ENCODE results near the gene CITED2. TPM values are rescaled to one million over a fixed set of nuclear protein-coding genes. Genes with fewer than 3 reads are reported as not detected.

The CITED2 gene
- polyA plus RNA-seq, 3 donors: 22.9 to 71.6 (median 43.9) TPM

DNA sequence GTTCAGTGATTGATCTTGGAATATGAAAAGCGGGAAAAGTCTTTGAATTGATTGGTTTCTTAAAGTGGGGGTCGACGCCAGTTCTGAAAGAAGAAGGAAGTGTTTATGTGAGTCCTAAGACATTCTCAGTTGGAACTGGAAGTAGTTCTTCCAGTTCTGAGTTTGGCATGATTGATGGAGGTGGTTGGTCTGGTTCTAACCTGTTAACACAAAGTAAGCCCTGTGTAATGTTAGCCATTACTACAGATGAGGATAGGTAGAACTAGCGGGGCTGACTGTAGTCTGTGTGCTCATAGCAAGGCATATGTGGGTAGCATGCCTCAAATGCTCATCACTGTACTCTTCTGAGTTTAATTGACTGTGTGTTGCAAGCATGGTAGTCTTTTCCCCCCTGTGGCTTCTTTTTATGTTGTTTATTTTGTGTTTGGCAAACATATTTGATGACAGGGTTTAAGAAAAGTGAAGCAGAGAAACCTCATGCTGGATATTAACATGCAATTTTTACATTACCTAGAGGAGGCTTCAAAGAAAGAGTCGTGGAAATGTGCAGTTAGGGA lies 24.9 kb downstream of the CITED2 start:
- no peak overlapping the region for H2AFZ ChIP-seq (ENCODE audit: insufficient read depth, low read depth, low read length, poor library complexity, severe bottlenecking)

DNA sequence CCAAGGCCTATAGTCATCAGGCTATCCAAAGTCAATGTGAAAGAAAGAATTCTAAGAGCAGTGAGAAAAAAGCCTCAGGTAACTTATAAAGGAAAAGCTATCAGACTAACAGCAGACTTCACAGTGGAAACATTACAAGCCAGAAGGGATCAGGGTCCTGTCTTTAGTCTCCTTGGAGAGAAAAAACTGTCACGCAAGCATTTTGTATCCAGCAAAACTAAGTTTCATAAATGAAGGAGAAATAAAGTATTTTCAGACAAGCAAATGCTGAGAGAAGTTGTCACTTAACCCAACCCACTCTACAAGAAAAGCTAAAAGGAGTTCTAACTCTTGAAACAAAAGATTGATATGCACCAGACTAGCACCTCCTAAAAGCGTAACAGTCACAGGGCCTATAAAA lies 28.1 kb downstream of the CITED2 start:
- Histone ChIP-seq H3K4me2 (replicated peaks; ENCODE audit: extremely low read depth, low read length, poor library complexity, severe bottlenecking) (no peak overlapping the region), H3K9ac (ENCODE audit: insufficient read depth, low read length, poor library complexity, severe bottlenecking) (no peak overlapping the region), H2AFZ (ENCODE audit: insufficient read depth, low read depth, low read length, poor library complexity, severe bottlenecking) (no peak overlapping the region), H3K79me2 (ENCODE audit: insufficient read depth, low read length) (no peaks in the 10 kb centered on the region), H3K27ac (ENCODE audit: low read depth in 1 of 2, low read length in 2 of 2) (no peak overlapping the region), H3K9me3 (replicated peaks in 1 of 2; ENCODE audit: control insufficient read depth in 1 of 2, insufficient read depth in 1 of 2, low read length in 2 of 2) (peaks cover 0 to 4% of the 10 kb centered on the region in 2 donors), H3K36me3 (replicated peaks in 1 of 2; ENCODE audit: control insufficient read depth in 1 of 2, insufficient read depth in 2 of 2, low read length in 2 of 2) (no peaks in the 10 kb centered on the region), H3K27me3 (ENCODE audit: control insufficient read depth in 2 of 2, insufficient read depth in 2 of 2, low read length in 2 of 2) (no peaks in the 10 kb centered on the region), H3K4me1 (ENCODE audit: control insufficient read depth in 1 of 2, insufficient read depth in 2 of 2, low read length in 2 of 2) (peaks cover 5 to 16% of the 10 kb centered on the region in 2 donors), H3K4me3 (replicated peaks in 1 of 3; ENCODE audit: low read depth in 2 of 3, low read length in 3 of 3) (no peak overlapping the region), H4K20me1 (ENCODE audit: insufficient read depth, low read length) (no peaks in the 10 kb centered on the region)
- TF ChIP-seq, protein P1, sequence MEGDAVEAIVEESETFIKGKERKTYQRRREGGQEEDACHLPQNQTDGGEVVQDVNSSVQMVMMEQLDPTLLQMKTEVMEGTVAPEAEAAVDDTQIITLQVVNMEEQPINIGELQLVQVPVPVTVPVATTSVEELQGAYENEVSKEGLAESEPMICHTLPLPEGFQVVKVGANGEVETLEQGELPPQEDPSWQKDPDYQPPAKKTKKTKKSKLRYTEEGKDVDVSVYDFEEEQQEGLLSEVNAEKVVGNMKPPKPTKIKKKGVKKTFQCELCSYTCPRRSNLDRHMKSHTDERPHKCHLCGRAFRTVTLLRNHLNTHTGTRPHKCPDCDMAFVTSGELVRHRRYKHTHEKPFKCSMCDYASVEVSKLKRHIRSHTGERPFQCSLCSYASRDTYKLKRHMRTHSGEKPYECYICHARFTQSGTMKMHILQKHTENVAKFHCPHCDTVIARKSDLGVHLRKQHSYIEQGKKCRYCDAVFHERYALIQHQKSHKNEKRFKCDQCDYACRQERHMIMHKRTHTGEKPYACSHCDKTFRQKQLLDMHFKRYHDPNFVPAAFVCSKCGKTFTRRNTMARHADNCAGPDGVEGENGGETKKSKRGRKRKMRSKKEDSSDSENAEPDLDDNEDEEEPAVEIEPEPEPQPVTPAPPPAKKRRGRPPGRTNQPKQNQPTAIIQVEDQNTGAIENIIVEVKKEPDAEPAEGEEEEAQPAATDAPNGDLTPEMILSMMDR (IDR thresholded peaks at IDR 0.05): no peak
- Mint-ChIP-seq H3K27me3 (ENCODE audit: low read depth in 3 of 3) (peaks cover 0 to 2% (median 0%) of the 10 kb centered on the region in 3 donors), H3K9me3 (peaks cover 1 to 7% (median 5%) of the 10 kb centered on the region in 7 donors), H3K4me3 (no peak overlapping the region), H3K4me1 (peaks cover 20% of the 10 kb centered on the region), H3K27ac (peak overlapping the region in 1 of 7 donors; percentile 46), H3K36me3 (no peaks in the 10 kb centered on the region)
- DNase-seq: no peak
- intact Hi-C loops (cut with micrococcal nuclease): no loop called here
- WGBS (ENCODE audit: insufficient coverage): no CpG with 5 or more reads among the region's 2 CpGs

More for the DNA sequence above, 24.9 kb downstream of the CITED2 start:
- peaks cover 0 to 4% of the 10 kb centered on the region in 2 donors for H3K9me3 ChIP-seq (replicated peaks in 1 of 2; ENCODE audit: control insufficient read depth in 1 of 2, insufficient read depth in 1 of 2, low read length in 2 of 2)
- H3K36me3 Mint-ChIP-seq: no peaks in the 10 kb centered on the region
- DNase-seq: no peak
- H3K79me2 ChIP-seq (ENCODE audit: insufficient read depth, low read length): no peaks in the 10 kb centered on the region
- TF ChIP-seq, protein P1 (IDR thresholded peaks at IDR 0.05): no peak
- no peak overlapping the region for H3K4me3 ChIP-seq (replicated peaks in 1 of 3; ENCODE audit: low read depth in 2 of 3, low read length in 3 of 3)
- no peaks in the 10 kb centered on the region for H3K4me1 ChIP-seq (ENCODE audit: control insufficient read depth in 1 of 2, insufficient read depth in 2 of 2, low read length in 2 of 2)
- H3K27me3 Mint-ChIP-seq (ENCODE audit: low read depth in 3 of 3): peaks cover 0 to 2% (median 0%) of the 10 kb centered on the region in 3 donors
- no peaks in the 10 kb centered on the region for H3K27me3 ChIP-seq (ENCODE audit: control insufficient read depth in 2 of 2, insufficient read depth in 2 of 2, low read length in 2 of 2)
- H3K27ac Mint-ChIP-seq: no peak overlapping the region
- H3K4me1 Mint-ChIP-seq: peaks cover 2% of the 10 kb centered on the region
- H3K9ac ChIP-seq (ENCODE audit: insufficient read depth, low read length, poor library complexity, severe bottlenecking): no peak overlapping the region
- no peak overlapping the region for H3K27ac ChIP-seq (ENCODE audit: low read depth in 1 of 2, low read length in 2 of 2)
- peaks cover 0 to 7% (median 3%) of the 10 kb centered on the region in 7 donors for H3K9me3 Mint-ChIP-seq
- no peaks in the 10 kb centered on the region for H4K20me1 ChIP-seq (ENCODE audit: insufficient read depth, low read length)
- intact Hi-C loops (cut with micrococcal nuclease): no loop called here
- H3K4me3 Mint-ChIP-seq: no peak overlapping the region
- no peaks in the 10 kb centered on the region for H3K36me3 ChIP-seq (replicated peaks in 1 of 2; ENCODE audit: control insufficient read depth in 1 of 2, insufficient read depth in 2 of 2, low read length in 2 of 2)
- 33% methylated on average over 3 of the region's 5 CpGs for WGBS (ENCODE audit: insufficient coverage)
- H3K4me2 ChIP-seq (replicated peaks; ENCODE audit: extremely low read depth, low read length, poor library complexity, severe bottlenecking): no peak overlapping the region
